Measurements from ENCODE around the gene MYOF.
"Not testable (repeated sequence)": the region's sequence is repeated elsewhere in the genome, so short reads cannot be mapped to it uniquely, and the experiment has no call there.

MYOF gene

DNA sequence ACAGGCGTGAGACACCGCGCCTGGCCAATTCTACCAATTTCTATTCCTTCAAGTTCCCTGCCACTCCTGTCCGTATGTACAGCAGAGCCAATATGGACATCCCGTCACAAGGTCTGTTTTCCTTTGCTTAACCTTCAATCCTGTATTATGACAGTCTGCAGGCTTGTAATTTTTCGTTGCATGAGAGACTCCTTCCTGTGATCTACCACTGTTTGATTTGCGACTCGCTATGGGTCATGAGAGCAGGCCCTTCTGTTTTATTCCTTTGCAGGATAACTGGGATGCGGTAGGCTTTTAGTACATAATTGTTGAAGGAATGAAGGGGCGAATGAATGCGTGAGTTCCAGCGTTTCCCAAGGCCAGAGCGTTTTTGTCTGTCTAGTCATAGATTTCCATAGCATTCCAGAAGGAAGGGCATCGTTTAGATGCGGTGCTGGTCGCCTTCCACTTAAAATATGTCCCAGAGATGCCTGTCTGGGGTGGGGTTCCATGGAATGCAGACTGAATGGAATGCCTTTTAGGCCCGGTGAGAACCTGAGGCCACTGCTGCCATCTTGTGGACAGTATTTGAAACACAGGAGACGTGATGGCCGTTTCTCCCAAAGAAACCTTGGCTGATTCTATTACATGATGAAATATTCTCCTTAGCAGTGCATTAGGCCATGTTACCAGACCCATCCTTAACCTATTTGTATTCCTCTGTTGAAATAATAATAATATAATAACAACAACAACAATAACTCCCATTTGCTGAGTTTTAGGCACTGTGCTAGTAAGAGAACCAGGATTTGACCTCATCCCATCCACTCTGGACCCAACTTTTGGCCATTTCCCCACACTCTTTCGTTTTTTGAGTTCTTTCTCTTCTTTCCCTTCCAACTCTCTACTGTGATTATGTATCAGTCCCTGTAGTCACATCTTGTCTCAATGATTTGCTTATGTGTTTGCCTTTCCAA, 193.2 kb downstream of the MYOF start:
- peak; percentile 44 for DNase-seq

DNA sequence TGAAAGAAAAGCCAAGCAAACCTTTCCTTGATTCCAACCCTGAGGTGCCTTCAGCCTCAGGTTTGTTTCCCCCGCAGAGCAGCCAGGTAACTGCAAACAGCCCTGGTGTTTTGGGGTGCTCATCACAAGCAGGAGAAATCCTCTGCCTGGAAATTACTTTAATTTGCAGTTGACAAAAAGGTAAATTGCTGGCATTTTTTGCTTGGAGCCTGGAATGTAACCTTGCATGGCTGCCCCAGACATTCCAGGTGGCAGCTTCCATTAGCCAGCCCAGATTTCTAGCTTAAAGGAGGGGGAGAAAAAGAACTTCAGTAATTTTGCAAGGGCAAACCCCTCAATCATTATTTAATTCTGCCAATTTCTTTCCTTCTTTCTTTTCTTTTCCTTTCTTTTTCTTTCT, 194.4 kb downstream of the MYOF start:
- DNase-seq: no peak

DNA sequence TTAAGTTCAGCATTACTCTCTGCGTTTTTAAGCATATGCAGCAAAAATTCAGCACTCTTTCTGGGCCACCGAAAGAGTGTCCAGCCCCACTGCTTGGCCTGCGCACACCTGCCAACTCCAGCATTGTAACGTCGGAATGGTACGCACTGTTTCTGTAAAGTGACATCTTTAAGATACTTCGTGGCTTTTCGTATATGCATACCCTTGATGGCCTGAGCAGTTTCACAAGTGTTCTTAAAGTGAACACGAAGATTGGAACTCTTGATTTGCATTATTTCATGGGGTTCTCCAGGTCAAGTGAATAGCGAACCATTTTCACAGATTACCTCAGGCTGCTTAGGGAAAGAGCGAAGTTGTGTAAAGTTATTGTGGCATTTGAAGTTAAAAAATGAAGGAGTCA, 197.9 kb downstream of the MYOF start:
- not testable (repeated sequence) for DNase-seq

DNA sequence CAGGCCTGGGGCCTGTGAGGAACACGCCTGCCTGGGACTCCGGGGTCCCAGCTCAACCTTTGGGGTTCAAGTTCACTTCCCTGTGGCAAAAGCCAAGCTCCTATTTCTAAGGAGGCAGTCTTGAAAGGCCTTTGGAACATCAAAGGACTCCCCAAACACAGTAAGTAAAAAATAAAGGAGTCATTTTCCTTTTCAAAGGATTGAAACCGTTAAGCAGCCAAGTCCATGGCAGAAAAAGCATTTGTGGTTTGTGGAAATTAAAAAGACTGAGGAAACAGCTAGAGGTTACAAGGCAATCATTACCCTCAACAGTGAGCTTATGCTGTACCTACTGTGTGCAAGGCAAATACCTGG, 200.8 kb downstream of the MYOF start:
- no peak for DNase-seq

DNA sequence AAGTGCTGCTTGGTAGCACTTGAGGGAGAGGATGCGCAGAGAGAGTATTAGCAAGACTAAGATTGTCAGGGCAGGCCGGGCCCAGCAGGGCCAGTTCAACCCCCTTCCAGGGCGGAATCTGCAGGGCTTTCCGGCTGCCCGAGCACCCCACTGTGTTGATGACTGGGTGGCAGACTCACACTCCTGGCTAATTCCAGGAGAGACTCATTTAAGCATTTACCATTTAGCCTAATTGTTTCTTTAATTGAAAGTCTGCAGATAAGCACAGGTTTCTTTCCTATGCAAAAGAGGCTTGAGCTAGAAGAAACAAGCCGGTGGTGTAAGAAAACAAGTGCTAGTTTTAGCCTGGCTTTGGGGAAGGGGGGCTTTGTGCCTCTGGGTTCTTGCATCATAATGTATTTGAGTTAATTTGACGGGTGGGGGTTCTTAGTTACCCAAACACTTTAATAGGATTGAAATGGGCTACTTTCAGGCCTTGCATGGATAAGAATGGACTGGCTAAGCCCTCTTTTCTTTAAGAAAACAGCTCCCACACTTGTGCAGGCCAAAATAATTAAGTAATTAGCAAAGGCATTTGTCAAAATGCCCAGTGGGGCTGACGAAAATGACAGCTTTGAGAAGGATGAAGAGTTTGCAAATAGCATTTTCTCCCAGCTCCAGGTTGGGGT, 201.3 kb downstream of the MYOF start:
- no peak for DNase-seq

DNA sequence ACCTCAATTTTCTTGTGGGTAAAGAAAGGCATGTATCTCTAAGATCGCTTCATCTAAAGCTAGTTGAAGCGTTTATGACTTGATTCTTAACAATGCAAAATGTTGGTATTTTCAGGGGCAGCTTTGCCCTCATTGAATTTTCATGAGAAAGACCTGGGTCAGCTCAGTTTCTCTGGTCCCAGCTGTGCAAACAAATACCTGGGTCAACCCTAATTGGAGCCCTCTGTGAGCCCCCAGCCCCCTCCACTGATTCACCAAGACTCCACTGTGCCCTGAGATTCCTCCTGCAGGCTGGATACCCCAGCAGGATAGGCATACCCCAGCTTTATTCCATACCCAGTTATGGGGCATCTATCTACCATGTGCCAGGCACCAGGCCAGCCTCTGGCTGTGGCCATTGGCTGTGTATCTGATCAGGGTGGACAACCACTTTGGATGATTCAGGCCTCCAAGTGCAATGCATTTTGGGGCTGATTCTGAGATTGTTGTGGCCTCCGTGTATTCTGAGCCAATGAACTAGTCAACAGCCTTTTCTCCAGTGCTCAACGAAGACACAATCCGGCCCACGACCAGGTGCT, 201.9 kb downstream of the MYOF start:
- no peak for DNase-seq

DNA sequence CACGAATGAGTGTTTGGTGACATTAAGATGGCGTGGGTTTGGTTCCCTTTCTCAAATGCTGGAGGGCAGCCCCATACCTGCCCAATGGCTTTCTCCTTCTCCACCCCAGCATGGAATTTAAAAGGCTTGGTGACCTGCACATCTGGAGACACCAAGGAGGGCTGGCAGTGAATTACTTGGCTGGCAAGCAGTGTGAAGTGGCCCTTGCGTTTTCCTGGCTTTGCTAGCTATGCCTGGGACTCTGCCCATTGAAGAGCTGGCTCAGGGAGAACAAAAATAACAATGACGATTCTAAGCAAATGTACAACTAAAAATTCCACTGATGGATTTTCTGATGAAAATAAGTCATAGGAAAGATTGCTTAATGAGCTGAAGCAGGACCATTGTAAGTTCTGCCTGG, 204.8 kb downstream of the MYOF start:
- DNase-seq: no peak

DNA sequence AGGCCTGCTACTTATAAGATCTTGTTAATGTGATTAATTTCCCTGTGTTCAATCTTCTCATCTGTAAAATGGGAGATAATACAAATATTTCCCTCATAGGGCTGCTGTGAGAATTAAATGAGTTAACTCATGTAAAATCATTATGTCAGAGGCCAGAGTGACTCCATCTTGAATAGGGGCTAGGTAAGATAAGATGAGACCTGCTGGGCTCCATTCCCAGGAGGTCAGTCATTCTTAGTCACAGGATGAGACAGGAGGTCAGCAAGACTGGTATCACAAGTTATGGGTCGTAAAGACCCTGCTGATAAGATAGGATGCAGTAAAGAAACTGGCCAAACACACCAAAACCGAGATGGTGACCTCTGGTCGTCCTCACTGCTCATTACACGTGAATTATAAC, 207.7 kb downstream of the MYOF start:
- no peak for DNase-seq

DNA sequence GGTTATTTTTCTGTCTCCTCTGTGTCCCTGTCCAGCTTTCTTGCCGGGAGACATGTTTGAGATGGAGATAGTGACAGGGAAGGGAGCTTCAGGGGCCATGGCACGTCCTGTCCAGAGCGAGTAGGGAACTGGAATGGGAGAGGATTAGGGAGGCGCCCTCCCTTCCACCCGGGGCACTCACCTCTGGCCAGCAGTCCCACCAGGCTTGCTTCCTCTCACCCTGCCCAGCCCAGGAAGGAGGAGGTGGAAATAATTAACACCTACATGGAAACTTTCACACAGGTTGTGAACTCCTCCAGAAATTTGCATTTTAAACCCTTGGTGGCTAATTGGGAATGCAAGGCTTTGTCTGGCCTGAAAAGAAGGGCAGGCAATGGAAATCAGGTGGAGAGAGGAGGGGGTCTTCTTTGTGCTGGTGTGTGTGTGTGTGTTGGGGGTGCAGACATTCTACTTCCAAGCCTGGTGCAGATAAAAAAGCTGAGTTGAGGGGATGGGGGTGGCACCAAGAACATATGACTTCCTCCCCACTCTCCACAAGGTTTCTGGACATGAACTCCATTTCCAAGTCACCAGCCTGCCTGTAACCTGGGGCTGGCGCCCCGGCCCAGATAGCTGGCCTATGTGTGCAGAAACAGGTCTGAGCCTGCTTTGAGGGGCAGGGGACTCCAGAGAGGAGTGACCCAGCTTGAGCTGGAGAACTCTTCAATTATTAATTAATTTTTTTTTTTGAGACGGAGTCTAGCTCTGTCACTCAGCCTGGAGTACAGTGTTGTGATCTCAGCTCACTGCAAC, 209.1 kb downstream of the MYOF start:
- no peak for DNase-seq

DNA sequence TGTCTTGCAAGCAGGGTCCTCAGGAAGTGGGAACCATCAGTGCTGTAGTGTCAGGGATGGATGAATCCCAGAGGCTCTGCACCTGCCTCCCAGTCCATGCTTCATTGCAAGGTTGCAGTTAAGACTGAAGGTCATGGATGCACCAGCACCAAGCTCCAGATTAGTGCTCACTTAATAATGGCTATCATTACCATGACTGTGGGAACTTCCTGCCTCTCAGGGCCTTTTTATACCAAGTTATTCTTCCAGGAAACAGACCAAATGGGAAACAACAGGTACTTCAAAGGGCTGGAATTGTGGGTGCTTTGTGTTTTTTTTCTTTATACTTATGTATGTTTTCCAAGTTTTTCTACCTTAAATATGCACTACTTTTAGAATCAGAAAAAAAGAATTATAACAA, 210.8 kb downstream of the MYOF start:
- DNase-seq: no peak

DNA sequence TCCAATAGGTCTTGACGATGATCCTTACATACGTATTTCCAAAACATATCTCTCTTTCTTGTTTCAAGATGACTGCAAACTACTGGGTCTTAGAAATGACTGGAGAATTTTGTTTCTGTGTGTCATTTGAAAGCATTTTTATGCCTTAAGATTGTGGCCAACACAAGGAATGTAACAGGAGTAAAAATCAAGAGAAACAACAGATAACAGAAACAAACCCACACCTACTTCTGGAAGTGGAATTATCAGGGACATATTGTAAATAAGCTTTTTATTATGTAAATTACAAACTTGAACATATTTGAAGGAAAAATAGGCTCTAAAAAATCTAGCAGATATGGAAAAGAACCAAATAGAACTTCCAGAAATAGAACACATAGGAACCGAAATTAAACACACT, 212.9 kb downstream of the MYOF start:
- DNase-seq: no peak

DNA sequence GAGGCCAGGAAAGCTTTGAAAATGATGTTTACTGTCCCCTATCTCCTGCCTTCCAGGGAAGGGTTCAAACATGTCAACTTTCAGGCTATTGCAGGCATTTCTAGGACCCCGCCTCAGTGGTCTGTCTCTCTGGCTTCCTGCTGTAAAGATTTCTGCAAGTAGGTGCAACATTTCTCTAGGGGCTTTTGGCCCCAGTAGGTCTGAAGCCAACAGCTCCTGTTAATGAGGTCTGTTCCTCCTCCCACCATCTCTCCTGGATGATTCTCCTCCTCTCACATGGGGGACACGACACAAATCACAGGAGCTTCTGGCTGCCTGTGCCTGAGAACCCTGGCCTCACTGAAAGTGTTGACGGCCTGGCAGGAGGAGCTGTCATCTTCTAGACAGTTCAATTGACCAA, 214.1 kb downstream of the MYOF start:
- DNase-seq: no peak

DNA sequence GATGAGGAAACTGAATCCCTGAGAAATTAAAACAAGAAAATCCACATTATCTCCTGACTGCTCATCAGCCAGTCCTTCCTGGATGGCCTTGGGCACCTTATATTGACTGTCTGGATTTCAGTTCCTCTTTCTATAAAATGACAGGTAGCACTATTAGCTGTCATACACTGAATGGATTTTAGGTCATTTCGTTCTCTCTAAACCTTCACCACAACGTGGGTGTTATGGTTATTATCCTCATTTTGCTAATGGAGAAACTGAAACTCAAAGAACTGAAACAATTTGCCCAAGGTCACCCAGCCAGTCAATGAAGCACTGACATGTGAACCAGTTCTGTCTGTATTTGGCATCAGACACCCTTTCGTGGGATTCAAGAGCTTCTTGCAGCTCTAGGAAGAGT, 214.6 kb downstream of the MYOF start:
- no peak for DNase-seq

DNA sequence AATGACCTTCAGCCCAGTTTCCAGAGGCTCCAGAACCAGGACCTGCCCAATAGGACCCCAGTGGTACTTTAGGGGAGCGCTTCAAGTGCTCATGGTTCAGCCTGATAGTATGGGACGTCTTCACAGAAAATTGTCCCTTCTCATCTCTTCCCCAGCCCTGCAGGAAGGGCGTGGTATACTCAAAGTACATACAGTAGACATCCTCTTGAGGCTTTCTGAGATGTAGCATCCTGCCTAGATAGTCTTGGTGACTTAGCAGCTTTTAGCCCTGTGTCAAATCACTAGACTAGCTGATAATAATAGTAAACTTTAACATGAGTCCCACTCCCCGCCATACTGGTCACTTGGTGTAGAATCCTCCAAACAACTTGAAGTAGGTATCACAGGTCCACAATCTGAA, 215.3 kb downstream of the MYOF start:
- DNase-seq: no peak

DNA sequence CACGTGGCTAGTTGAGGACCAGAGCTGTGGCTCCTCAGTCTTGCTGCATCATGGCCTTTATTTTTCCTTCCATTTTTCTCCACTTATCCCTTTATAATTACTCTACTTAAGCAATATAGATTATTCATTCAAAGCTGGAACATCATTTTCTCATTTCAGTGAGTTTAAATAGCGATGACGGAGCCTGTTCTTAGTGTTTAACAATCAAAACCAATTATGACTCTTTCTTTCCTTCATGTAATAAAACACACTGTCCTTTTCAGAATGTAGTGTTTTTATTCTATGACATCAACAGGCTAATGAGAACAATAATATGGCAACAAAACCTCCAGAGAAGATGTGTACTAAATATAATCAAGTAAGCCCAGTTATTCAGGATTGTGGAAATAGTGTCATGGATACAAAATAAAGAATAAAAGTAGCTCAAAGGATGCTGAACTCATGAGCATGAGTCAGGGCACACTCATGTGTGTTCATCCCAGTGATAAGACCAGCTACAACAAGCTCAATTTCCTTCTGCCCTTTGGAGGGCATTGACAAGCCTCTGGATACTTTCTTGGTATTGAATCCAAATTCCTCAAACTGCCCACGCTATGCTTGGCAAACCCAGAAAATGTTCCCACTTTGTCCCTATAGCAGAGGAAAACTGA, 220.0 kb downstream of the MYOF start:
- no peak for DNase-seq

DNA sequence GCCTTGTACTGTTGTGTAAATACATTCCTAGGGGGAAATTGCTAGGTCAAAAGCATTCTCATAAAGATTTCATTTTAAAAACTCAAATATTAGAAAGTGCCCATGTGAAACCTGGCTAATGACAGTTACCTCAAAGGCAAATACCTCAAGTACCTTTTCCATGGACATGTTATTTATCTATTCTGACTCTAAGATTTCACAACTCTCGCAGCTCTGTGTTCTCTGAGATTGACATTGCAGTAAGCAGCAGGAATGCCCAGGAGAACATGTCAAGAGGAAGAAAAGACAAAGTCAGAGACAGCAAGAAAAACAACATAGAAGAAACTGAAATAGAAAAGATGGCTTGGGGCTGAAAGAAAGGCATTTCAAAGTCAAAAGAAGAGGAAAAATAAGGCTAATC, 221.0 kb downstream of the MYOF start:
- DNase-seq: no peak

DNA sequence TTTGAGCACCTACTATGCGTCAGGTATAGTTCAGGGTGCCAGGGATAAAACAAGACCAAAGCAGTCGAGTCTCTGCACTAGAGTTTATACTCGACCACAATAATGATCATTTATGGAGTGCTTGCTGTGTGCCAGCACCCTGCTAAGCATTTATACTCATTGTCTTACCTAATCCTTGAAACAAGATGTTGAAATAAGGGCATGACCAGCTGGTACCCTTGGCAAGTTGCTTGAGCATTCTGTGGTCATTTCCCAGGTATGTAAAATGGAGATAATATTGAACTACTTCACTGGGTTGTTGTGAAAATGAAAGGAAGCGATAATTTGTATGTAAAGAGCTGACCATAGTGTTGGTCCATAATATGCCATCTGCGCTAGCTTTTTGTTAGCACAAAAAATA, 223.0 kb downstream of the MYOF start:
- no peak for DNase-seq

Measured in activated gamma-delta T cell treated with Interleukin-2 at 50 U/mL for 16 hours (primary cell).